Chondrocyte (in vitro differentiated cells): ENCODE data around the gene ECEL1. TPM values are rescaled to one million over a fixed set of nuclear protein-coding genes. Genes with fewer than 3 reads are reported as not detected.

Experiments used
- DNase-seq: peaks from one replicate; pipeline ENCODE4 v3.0.0; 2021; ENCODE audit warnings: mixed read lengths, low spot score
- H3K27ac Mint-ChIP-seq: one replicate; pipeline ENCODE4 v1.8.0; 2021; ENCODE audit warnings: mild to moderate bottlenecking, moderate library complexity, mixed read lengths; ENCODE audit not compliant: unreplicated experiment
- H3K27me3 Mint-ChIP-seq: 2 replicates; pipeline ENCODE4 v1.8.0; 2021; ENCODE audit warnings: low read depth, mixed read lengths
- H3K36me3 Mint-ChIP-seq: 2 replicates; pipeline ENCODE4 v1.8.0; 2021; ENCODE audit warnings: low read depth, mixed read lengths
- H3K4me1 Mint-ChIP-seq: 2 replicates; pipeline ENCODE4 v1.8.0; 2021; ENCODE audit warnings: low read depth, mild to moderate bottlenecking, mixed read lengths
- H3K4me3 Mint-ChIP-seq: one replicate; pipeline ENCODE4 v1.8.0; 2021; ENCODE audit warnings: mild to moderate bottlenecking, moderate library complexity, mixed read lengths; ENCODE audit not compliant: unreplicated experiment
- H3K9me3 Mint-ChIP-seq: 2 replicates; pipeline ENCODE4 v1.8.0; 2021; ENCODE audit warnings: low read depth, mixed read lengths
- total RNA-seq: library from RNA; stranded (reverse); gene quantifications from 3 replicates; pipeline ENCODE4 v1.2.1, GENCODE V29; 2021
- TF ChIP-seq, protein P1 (sequence below): fragments of 200-600 bp; sonication (generic); IDR thresholded peaks from 2 replicates; pipeline ENCODE4 v1.5.0; 2021; ENCODE audit warnings: antibody characterized with exemption, mild to moderate bottlenecking, moderate library complexity

Gene ECEL1
- total RNA-seq, 1 donor from 2014 or later = 0.12 TPM

DNA sequence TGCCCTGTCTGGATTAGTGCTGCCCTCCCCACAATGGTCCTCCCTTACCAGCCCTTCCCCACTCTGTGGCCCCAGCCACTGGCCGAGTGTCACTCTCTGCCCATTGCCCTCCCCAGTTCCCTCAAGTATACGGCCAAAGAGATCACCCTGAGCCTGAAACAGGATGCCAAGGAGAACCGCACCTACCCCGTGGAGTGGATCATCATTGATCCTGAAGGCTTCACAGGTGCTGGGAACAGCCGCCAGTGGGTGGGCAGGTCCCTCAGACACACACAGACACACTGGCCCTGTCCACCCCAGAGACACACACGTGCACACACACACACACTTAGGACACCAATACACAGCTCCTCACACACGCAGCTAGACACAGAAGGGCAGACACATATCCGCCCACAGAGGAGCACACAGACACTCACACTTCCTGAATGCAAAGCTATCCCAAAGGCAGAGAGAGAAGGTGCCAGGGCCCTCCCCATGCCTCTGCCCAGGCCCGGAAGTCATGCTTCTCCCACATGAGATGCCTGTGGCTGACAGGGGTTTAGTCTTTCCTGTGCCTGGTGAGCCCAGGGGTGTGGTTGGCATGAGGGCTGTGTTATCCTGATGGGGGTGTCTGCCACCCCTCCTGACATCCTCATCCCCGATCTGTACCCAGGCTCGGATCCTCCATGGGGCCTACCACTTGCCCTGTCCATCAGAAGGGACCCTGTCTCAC is 41.3 kb upstream of the ECEL1 start:
- Mint-ChIP-seq H3K36me3 (no peaks in the 10 kb centered on the region), H3K27ac (no peak overlapping the region), H3K9me3 (no peaks in the 10 kb centered on the region), H3K4me3 (no peak overlapping the region), H3K27me3 (peaks cover 15% of the 10 kb centered on the region), H3K4me1 (peaks cover 4% of the 10 kb centered on the region)
- DNase-seq = peak; percentile 59
- TF ChIP-seq, protein P1, sequence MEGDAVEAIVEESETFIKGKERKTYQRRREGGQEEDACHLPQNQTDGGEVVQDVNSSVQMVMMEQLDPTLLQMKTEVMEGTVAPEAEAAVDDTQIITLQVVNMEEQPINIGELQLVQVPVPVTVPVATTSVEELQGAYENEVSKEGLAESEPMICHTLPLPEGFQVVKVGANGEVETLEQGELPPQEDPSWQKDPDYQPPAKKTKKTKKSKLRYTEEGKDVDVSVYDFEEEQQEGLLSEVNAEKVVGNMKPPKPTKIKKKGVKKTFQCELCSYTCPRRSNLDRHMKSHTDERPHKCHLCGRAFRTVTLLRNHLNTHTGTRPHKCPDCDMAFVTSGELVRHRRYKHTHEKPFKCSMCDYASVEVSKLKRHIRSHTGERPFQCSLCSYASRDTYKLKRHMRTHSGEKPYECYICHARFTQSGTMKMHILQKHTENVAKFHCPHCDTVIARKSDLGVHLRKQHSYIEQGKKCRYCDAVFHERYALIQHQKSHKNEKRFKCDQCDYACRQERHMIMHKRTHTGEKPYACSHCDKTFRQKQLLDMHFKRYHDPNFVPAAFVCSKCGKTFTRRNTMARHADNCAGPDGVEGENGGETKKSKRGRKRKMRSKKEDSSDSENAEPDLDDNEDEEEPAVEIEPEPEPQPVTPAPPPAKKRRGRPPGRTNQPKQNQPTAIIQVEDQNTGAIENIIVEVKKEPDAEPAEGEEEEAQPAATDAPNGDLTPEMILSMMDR = no peak

DNA sequence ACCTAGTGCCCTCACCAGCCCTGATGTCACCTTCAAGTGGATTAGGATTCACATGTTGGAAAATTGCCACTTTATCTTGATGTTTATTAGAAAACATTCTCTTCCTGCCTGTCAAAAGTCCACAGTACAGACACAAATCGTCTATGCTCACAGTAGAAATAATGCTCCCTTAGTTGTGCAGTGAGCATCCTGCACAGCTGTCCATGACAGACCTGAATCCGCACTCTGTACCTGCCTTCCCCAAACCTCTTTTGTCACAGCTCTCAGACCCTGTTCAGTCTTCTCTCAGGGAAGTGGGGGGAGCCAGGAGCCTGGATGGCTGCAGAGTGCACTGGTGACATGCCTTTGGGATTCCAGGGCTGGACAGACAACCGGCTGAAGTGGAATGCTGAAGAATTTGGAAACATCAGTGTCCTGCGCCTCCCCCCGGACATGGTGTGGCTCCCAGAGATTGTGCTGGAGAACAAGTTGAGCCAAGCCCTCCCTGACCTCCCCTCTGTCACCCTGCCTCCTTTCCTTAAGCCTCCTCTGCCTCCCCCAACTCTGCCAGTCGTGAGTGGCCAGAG is 40.4 kb upstream of the ECEL1 start:
- peaks cover 20% of the 10 kb centered on the region for H3K27me3 Mint-ChIP-seq
- no peak overlapping the region for H3K4me3 Mint-ChIP-seq
- TF ChIP-seq, protein P1 = no peak
- no peak for DNase-seq
- no peaks in the 10 kb centered on the region for H3K9me3 Mint-ChIP-seq
- H3K36me3 Mint-ChIP-seq = no peaks in the 10 kb centered on the region
- H3K27ac Mint-ChIP-seq = no peak overlapping the region
- H3K4me1 Mint-ChIP-seq = peaks cover 4% of the 10 kb centered on the region

DNA sequence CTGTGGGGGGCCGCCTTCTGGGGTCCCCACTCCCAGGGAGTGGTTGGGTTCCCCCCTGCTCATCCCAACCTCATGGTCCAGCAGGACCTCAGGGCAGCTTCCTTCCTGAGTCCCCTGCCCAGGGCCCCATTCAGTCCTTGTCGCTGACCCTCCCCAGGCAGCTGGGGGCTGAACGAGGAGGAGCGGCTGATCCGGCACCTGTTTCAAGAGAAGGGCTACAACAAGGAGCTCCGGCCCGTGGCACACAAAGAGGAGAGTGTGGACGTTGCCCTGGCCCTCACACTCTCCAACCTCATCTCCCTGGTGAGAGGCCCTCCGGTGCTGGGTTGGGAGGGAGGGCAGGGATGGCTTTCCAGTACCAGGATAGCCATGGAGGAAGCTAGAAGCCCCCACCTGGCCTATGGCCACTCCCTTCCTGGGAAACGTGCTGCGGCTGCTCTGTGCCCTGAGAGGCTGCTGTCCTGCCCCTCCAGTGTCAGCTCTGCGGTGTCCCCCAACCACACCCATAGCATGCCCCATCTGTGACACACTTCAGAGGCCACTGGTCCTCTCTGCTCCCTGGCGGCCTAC is 38.8 kb upstream of the ECEL1 start:
- Mint-ChIP-seq H3K27ac (no peak overlapping the region), H3K36me3 (no peaks in the 10 kb centered on the region), H3K4me1 (peaks cover 6% of the 10 kb centered on the region), H3K4me3 (no peak overlapping the region), H3K9me3 (no peaks in the 10 kb centered on the region), H3K27me3 (peaks cover 21% of the 10 kb centered on the region)
- TF ChIP-seq, protein P1 = no peak
- peak; percentile 87 for DNase-seq

DNA sequence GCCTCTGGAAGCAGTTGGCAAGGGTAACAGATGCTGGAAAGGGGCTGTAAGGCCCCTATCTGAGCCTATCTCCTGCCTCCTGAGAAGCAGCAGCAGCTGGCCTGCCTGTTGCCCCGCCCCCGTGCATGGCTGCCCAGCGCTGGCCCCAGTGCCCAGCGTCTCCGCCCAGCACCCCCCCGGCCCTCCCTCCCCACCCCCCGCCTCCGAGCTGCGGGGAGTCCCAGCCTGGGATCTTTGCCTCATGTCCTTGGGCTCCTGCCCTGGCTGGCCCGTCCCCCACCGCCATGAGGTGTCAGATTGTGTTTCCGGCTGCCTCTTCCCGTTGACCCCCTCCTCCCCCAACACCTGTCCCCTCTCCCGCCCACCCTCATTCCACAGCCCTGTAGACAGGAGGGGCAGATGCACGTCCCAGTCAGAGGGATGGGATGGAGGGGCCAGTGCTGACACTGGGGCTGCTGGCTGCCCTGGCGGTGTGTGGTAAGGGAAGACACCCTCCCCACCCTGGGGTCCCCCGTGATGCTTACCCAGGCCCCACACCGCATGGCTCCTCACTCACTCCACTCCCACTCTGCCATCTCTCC is 38.2 kb upstream of the ECEL1 start, which contains the start of gene CHRND:
Gene CHRND (plus strand): TSS at position 370 of the 581 bp plus-strand sequence. CDS start 56 bp downstream, at position 426.
- peaks cover 22% of the 10 kb centered on the region for H3K27me3 Mint-ChIP-seq
- H3K4me3 Mint-ChIP-seq = no peak within 1 kb of the TSS
- H3K27ac Mint-ChIP-seq = no peak within 1 kb of the TSS
- H3K9me3 Mint-ChIP-seq = no peaks in the 10 kb centered on the region
- no peak for DNase-seq
- no peaks in the 10 kb centered on the region for H3K36me3 Mint-ChIP-seq
- TF ChIP-seq, protein P1 = no peak
- peaks cover 7% of the 10 kb centered on the region for H3K4me1 Mint-ChIP-seq

DNA sequence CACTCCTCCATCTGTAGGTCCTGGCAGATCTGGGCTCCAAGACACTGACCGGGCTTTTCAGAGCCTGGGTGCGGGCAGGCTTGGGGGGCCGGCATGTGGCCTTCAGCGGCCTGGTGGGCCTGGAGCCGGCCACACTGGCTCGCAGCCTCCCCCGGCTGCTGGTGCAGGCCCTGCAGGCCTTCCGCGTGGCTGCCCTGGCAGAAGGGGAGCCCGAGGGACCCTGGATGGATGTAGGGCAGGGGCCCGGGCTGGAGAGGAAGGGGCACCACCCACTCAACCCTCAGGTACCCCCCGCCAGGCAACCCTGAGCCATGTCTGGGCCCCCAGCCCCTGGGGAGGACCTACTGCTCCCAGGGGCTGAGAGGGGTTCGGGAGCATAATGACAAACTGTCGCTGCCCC is 37.6 kb upstream of the ECEL1 start:
- peaks cover 7% of the 10 kb centered on the region for H3K4me1 Mint-ChIP-seq
- no peaks in the 10 kb centered on the region for H3K9me3 Mint-ChIP-seq
- H3K27ac Mint-ChIP-seq = no peak overlapping the region
- no peak overlapping the region for H3K4me3 Mint-ChIP-seq
- H3K36me3 Mint-ChIP-seq = no peaks in the 10 kb centered on the region
- H3K27me3 Mint-ChIP-seq = peaks cover 27% of the 10 kb centered on the region
- peak; percentile 71 for DNase-seq
- TF ChIP-seq, protein P1 = no peak
